ENCODE data around the gene PAMR1. TPM values are rescaled to one million over a fixed set of nuclear protein-coding genes. Genes with fewer than 3 reads are reported as not detected.
A peak's percentile ranks its signal among the peaks of the same experiment; 100 is the strongest.

Gene PAMR1
- total and polyA plus RNA-seq, 2 experiments from 2014 or later = 119 to 151 TPM

DNA sequence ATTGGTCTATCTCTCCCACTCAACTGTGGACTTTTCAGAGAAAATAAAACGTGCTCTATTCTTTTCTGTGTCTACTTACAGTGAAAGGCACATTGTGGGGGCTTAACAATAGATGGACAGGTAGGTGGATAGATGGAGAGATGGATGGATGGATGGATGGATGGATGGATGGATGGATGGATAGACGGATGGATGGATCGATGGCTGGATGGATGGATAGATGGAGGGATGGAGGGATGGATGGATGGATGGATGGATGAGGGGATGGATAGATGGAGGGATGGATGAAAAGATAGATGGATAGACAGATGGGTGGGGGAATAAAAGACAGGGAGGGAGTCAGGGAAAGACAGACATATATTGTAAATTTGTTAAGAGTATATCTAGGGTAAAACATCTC, 91.8 kb downstream of the PAMR1 start:
- in situ Hi-C loops (cut with MboI) = no loop called here
- Histone ChIP-seq H2AFZ (no peak overlapping the region), H3K4me1 (ENCODE audit: insufficient read depth) (no peaks in the 10 kb centered on the region), H3K27me3 (replicated peaks; ENCODE audit: insufficient read depth) (no peaks in the 10 kb centered on the region), H4K20me1 (ENCODE audit: insufficient read depth) (no peaks in the 10 kb centered on the region), H3K79me2 (ENCODE audit: insufficient read depth) (no peaks in the 10 kb centered on the region), H3K9me2 (ENCODE audit: insufficient read depth) (no peaks in the 10 kb centered on the region), H3K9me3 (ENCODE audit: low read depth) (no peaks in the 10 kb centered on the region), H3K4me2 (ENCODE audit: unreplicated experiment) (no peak overlapping the region), H3K36me3 (ENCODE audit: low read depth) (peaks cover 26% of the 10 kb centered on the region), H3K27ac (no peak overlapping the region), H3K4me3 (no peak overlapping the region), H3K9ac (no peak overlapping the region), H3F3A (ENCODE audit: insufficient read depth) (no peaks in the 10 kb centered on the region; the same call in 1 of the 2 replicates)
- no peak for DNase-seq
- no peak for TF ChIP-seq EZH2phosphoT487 (IDR thresholded peaks at IDR 0.05; ENCODE audit: insufficient read depth, low read depth)
- TF ChIP-seq EZH2 (IDR thresholded peaks at IDR 0.05; ENCODE audit: insufficient read depth, poor library complexity, severe bottlenecking) = no peak
- WGBS, 2 experiments (ENCODE audit: low coverage in 1 of 2, low lambda C conversion rate in 2 of 2, missing lambda C conversion rate in 2 of 2) = 59 to 61% methylated on average over 3 of the region's 3 CpGs

DNA sequence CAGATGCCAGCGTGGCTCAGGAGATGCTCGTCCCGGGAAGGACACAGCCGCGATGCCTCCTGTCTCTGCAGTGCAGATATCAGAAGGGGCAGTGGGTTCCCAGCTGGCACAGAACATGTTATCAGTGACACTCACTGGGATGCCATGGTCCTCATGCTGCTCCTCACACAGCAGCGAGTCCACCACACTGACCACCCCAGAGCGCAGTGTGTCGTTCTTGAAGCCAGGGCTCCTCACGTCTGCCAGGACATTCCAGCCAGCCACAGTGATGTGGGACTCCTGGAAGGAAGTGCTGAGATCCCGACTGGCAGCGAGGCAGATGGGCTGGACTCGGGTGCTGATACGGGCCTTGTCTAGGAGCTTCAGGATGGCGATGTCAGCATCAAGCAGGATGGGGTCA, 93.0 kb downstream of the PAMR1 start:
- Histone ChIP-seq H2AFZ (no peak overlapping the region), H3K9me3 (ENCODE audit: low read depth) (no peaks in the 10 kb centered on the region), H3K9me2 (ENCODE audit: insufficient read depth) (no peaks in the 10 kb centered on the region), H3K79me2 (ENCODE audit: insufficient read depth) (no peaks in the 10 kb centered on the region), H4K20me1 (ENCODE audit: insufficient read depth) (no peaks in the 10 kb centered on the region), H3K27ac (no peak overlapping the region), H3K36me3 (ENCODE audit: low read depth) (peaks cover 23% of the 10 kb centered on the region), H3K4me1 (ENCODE audit: insufficient read depth) (peaks cover 2% of the 10 kb centered on the region), H3K4me2 (ENCODE audit: unreplicated experiment) (no peak overlapping the region), H3F3A (ENCODE audit: insufficient read depth) (peaks cover 8% of the 10 kb centered on the region), H3K27me3 (replicated peaks; ENCODE audit: insufficient read depth) (no peaks in the 10 kb centered on the region), H3K4me3 (no peak overlapping the region), H3K9ac (no peak overlapping the region)
- TF ChIP-seq EZH2 (IDR thresholded peaks at IDR 0.05; ENCODE audit: insufficient read depth, poor library complexity, severe bottlenecking) (no peak), EZH2phosphoT487 (IDR thresholded peaks at IDR 0.05; ENCODE audit: insufficient read depth, low read depth) (no peak)
- no peak for DNase-seq
- in situ Hi-C loops (cut with MboI) = no loop called here
- WGBS, 2 experiments (ENCODE audit: low coverage in 1 of 2, low lambda C conversion rate in 2 of 2, missing lambda C conversion rate in 2 of 2) = 88 to 93% methylated on average over 13 to 14 of the region's 14 CpGs

DNA sequence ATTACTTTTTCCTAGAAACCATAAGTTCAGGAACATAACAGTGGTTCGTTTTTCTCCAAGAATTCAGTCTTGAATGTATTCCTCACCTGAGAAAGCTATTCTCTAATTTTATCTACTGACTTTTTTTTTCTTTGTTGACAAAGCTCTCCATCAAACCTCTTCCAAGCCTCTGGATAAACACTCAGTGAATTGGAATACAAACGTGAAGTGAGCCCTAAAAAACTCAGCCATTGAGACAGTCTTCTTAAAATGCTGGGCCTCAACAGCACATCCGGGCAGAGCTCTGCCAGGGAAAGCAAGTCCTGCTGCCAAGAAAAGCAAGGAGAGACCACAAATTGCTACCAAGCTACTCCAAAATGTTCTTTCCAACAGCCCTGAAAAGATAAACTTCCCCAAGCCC, 98.3 kb downstream of the PAMR1 start:
- Histone ChIP-seq H3K4me2 (ENCODE audit: unreplicated experiment) (peak overlapping the region; percentile 21), H3F3A (ENCODE audit: insufficient read depth) (peaks cover 55% of the 10 kb centered on the region), H3K36me3 (ENCODE audit: low read depth) (peaks cover 15% of the 10 kb centered on the region; the same call in 1 of the 2 replicates), H3K9ac (no peak overlapping the region), H4K20me1 (ENCODE audit: insufficient read depth) (no peaks in the 10 kb centered on the region), H3K4me3 (no peak overlapping the region), H3K79me2 (ENCODE audit: insufficient read depth) (no peaks in the 10 kb centered on the region), H3K4me1 (ENCODE audit: insufficient read depth) (peaks cover 45% of the 10 kb centered on the region), H3K27me3 (replicated peaks; ENCODE audit: insufficient read depth) (no peaks in the 10 kb centered on the region), H2AFZ (no peak overlapping the region), H3K9me3 (ENCODE audit: low read depth) (no peaks in the 10 kb centered on the region), H3K27ac (no peak overlapping the region), H3K9me2 (ENCODE audit: insufficient read depth) (no peaks in the 10 kb centered on the region)
- TF ChIP-seq EZH2phosphoT487 (IDR thresholded peaks at IDR 0.05; ENCODE audit: insufficient read depth, low read depth) (0 out of 2 replicates have a peak, but pooled peaks have one; percentile 64), EZH2 (IDR thresholded peaks at IDR 0.05; ENCODE audit: insufficient read depth, poor library complexity, severe bottlenecking) (no peak)
- WGBS, 2 experiments (ENCODE audit: low coverage in 1 of 2, low lambda C conversion rate in 2 of 2, missing lambda C conversion rate in 2 of 2) = 20 to 24% methylated on average over 3 of the region's 3 CpGs
- in situ Hi-C loops (cut with MboI) = no loop called here
- DNase-seq = peak; percentile 78

DNA sequence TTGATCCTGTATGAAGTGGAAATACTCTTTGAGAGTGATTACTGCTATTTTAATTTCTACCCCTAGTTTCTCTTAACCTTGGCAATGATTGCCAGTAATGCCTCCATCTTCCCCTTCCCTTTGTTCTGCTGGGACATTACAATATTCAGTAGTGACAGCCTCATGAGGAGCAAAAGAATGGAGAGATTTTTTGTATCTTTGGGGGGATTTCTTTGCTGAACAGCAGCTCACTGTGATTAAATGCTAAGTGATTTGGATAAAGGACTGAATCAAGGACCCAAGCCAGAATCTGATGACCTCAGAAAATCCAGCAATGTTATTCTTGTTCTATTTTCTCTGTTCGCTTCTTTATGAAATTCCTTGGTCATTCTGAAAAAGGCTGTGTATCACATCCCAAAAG, 99.1 kb downstream of the PAMR1 start:
- TF ChIP-seq EZH2phosphoT487 (IDR thresholded peaks at IDR 0.05; ENCODE audit: insufficient read depth, low read depth) = no peak
- no peak for TF ChIP-seq EZH2 (IDR thresholded peaks at IDR 0.05; ENCODE audit: insufficient read depth, poor library complexity, severe bottlenecking)
- no peak overlapping the region for H3K9ac ChIP-seq
- WGBS, 2 experiments (ENCODE audit: low coverage in 1 of 2, low lambda C conversion rate in 2 of 2, missing lambda C conversion rate in 2 of 2) = 92 to 96% methylated on average over 1 of the region's 1 CpG
- peaks cover 15% of the 10 kb centered on the region; the same call in 1 of the 2 replicates for H3K36me3 ChIP-seq (ENCODE audit: low read depth)
- no peaks in the 10 kb centered on the region for H3K9me2 ChIP-seq (ENCODE audit: insufficient read depth)
- H3K79me2 ChIP-seq (ENCODE audit: insufficient read depth) = no peaks in the 10 kb centered on the region
- no peak overlapping the region for H3K4me3 ChIP-seq
- H3K27me3 ChIP-seq (replicated peaks; ENCODE audit: insufficient read depth) = no peaks in the 10 kb centered on the region
- no peaks in the 10 kb centered on the region for H4K20me1 ChIP-seq (ENCODE audit: insufficient read depth)
- peak overlapping the region; percentile 21 for H3K4me2 ChIP-seq (ENCODE audit: unreplicated experiment)
- H3K27ac ChIP-seq = no peak overlapping the region
- in situ Hi-C loops (cut with MboI) = no loop called here
- no peaks in the 10 kb centered on the region for H3K9me3 ChIP-seq (ENCODE audit: low read depth)
- peaks cover 45% of the 10 kb centered on the region for H3K4me1 ChIP-seq (ENCODE audit: insufficient read depth)
- H3F3A ChIP-seq (ENCODE audit: insufficient read depth) = peaks cover 57% of the 10 kb centered on the region
- no peak overlapping the region for H2AFZ ChIP-seq
- DNase-seq = no peak
